Measurements from ENCODE around the gene ARID5B.
A peak's percentile ranks its signal among the peaks of the same experiment; 100 is the strongest.
"Not testable (repeated sequence)": the region's sequence is repeated elsewhere in the genome, so short reads cannot be mapped to it uniquely, and the experiment has no call there.

The ARID5B gene

DNA sequence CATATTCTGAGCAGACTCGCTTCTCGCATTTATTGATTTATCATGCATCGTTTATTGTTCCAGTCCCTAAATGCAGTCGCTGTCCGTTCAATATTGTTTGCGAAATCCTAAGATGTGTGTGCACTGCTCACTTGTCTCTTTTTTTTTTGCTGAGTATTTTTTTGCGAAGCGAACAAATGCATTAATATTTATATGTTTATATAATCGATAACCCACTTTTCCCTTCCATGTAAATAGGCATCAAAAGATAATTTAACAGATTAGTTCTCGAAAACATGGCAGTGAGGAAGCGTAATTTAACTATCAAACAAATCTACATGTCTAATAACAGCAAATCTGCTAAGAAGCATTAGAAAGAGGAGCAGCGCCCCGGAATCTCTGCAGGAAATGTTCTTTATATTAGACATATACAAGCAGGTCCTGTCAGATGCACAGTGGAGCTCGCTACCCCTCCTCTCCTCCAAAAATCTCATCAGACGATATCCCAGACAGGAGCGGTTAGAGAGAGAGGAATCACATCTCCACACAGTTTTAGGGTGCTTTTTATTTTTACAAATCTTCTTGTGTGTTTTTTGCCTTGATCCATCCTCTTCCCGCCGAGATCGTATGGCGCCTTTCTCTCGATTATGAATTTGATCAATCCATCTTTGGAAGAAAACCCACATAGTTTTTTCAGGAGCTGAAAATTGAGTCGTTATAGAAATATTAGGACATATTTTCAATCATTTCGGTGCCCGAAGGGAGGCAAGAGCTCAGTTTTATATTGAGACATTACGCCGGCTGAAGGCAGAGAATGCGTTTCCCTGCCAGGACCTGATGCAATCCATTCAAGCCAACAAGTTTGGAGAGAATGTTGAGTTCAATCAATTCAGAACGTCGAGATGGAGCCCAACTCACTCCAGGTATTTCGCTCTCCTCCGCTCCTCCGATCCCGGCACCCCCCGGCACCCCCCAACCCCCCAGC, at the start of gene ARID5B:
TSS of gene ARID5B (plus strand) at position 871 of the 964 bp plus-strand sequence. CDS start at position 882, 11 bp downstream.
- DNase-seq (ENCODE audit: low spot score), result peak; percentile 75

- no peak for DNase-seq (ENCODE audit: low spot score)
Observed at GRCh38 chr10:61852261-61852660, 49.2 kb upstream of the ARID5B start.

- DNase-seq (ENCODE audit: low spot score), result no peak
Observed at GRCh38 chr10:61855771-61856170, 45.7 kb upstream of the ARID5B start.

DNA sequence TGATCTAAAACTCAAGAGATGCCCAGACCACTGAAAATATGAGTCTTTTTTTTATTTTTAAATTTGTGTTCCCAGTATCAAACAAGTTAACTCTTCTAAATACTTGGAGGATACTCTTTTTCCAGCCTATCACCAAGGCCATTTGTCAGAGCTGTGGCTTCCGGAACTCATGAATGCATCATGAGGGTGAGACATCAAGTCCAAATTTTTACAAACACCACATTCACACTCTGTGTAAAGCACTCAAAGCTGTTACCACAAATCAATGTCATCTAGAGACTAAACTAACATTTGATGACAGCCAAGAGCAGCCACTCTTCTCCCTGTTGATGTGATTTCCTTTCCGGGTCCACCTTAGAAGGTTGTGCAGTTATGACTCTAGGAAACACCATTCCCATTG, 43.8 kb upstream of the ARID5B start:
- DNase-seq (ENCODE audit: low spot score), result no peak

DNA sequence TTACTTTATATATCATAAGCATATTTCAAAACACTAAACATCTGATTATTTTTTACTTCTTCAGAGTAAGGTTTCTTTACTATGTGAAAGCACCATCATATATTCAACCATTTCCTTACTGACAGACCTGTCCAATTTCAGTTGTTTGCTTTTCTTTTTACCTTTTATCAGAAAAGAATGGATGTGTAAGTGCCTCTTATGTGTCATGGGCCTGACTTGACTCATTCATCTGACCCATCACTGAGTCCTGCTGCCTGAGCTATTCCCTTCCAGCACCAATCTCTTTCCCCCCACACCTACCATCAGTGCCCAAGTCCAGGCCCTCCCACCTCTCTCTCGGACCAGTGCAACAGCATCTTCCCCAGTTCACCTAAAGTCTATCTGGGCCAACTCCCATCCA, 41.7 kb upstream of the ARID5B start:
- no peak for DNase-seq (ENCODE audit: low spot score)

- no peak for DNase-seq (ENCODE audit: low spot score)
Observed at GRCh38 chr10:61860964-61861758, 40.3 kb upstream of the ARID5B start.

- no peak for DNase-seq (ENCODE audit: low spot score)
Observed at GRCh38 chr10:61863981-61864380, 37.5 kb upstream of the ARID5B start.

GRCh38 chr10:61866700-61867368, 34.7 kb upstream of the ARID5B start:
- no peak for DNase-seq (ENCODE audit: low spot score)

DNA sequence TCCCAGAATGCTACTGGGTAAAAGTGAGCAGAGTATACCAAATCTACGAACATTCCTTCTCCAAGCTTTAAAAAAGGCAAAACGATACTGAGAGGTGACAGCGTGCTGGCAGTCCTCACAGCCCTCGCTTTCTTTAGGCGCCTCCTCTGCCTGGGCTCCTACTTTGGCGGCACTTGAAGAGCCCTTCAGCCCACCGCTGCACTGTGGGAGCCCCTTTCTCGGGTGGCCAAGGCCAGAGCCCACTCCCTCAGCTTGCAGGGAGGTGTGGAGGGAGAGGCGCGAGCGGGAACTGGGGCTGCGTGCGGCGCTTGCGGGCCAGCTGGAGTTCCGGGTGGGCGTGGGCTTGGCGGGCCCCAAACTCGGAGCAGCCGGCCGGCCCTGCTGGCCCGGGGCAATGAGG, 34.1 kb upstream of the ARID5B start:
- DNase-seq (ENCODE audit: low spot score), result not testable (repeated sequence)

DNA sequence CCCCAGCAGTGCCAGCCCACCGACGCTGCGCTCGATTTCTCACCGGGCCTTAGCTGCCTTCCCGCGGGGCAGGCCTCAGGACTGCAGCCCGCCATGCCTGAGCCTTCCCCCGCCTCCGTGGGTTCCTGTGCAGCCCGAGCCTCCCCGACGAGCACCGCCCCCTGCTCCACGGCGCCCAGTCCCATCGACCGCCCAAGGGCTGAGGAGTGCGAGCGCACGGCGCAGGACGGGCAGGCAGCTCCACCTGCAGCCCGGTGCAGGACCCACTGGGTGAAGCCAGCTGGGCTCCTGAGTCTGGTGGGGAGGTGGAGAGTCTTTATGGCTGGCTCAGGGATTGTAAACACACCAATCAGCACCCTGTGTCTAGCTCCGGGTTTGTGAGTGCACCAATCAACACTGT, 33.7 kb upstream of the ARID5B start:
- not testable (repeated sequence) for DNase-seq (ENCODE audit: low spot score)

DNA sequence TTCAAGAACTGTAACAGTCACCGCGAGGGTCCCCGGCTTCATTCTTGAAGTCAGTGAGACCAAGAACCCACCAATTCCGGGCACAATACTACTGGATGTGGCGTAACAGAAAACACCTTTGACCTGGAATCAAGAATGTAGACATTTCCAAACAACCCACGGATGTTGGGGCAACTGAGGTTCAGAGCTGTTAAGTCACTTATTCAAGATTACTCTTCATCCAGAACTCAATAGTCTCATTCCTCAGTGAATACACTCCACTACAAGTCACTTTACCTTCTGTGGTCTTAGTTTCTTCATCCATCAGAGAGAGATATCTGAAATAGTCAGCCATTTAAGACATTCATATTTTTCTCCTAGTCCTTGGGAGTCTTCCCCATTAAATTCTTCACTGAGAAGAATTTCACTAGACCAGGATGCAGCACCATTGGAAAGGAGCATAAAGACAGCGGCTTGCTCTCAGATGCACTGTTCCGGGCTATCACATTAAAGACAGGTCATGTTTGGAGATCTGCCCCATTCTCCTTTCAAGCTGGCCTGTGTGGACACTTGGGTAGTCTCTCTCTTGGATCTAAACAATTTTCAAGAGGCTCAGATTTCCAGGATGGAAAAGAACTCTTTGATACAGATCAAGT, 32.3 kb upstream of the ARID5B start:
- no peak for DNase-seq (ENCODE audit: low spot score)

- no peak for DNase-seq (ENCODE audit: low spot score)
Observed at GRCh38 chr10:61869774-61870525, 31.5 kb upstream of the ARID5B start.

- no peak for DNase-seq (ENCODE audit: low spot score)
Observed at GRCh38 chr10:61870526-61870895, 31.0 kb upstream of the ARID5B start.

- no peak for DNase-seq (ENCODE audit: low spot score)
Observed at GRCh38 chr10:61871487-61871886, 30.0 kb upstream of the ARID5B start.

DNA sequence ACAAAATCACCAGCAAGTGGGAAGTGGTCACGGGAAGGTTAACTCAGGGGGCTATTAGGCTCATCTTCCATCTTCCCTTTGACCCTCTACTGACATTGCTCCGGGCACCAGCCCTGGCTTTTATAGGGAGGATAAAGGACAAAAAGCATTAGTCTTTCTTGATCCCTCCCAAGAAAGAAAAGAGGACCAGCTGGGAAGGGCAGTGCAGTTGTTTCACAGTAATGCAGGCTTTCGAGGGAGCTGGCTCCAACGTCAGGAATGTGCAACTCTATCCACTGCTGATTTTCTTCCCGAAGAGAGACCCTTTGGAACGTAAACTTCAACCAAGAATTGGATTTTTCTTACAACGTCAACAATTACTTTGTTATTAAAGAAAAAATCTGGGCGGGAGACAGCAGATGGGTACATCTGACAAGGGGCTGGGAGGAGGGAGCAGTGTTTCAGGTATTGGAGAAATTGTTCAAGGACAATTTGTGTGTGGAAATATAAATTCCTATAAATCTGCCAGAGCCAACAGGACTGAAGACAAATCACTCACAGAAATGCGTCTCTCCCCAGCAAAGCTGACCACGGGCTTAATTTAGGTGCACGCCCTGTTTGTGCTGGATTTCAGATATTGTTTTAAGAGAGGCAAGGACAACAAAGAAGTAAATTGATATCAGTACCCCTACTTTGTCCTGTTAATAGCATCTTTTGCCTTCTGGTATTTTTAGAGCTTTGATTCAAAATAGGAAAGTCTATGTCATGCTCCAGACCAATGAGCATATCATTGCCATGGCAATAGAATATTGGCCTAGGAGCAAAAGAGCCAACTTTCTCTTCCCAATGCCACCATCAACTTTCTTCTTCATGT, 23.4 kb upstream of the ARID5B start:
- no peak for DNase-seq (ENCODE audit: low spot score)

- DNase-seq (ENCODE audit: low spot score), result no peak
Observed at GRCh38 chr10:61878740-61879068, 22.8 kb upstream of the ARID5B start.

DNA sequence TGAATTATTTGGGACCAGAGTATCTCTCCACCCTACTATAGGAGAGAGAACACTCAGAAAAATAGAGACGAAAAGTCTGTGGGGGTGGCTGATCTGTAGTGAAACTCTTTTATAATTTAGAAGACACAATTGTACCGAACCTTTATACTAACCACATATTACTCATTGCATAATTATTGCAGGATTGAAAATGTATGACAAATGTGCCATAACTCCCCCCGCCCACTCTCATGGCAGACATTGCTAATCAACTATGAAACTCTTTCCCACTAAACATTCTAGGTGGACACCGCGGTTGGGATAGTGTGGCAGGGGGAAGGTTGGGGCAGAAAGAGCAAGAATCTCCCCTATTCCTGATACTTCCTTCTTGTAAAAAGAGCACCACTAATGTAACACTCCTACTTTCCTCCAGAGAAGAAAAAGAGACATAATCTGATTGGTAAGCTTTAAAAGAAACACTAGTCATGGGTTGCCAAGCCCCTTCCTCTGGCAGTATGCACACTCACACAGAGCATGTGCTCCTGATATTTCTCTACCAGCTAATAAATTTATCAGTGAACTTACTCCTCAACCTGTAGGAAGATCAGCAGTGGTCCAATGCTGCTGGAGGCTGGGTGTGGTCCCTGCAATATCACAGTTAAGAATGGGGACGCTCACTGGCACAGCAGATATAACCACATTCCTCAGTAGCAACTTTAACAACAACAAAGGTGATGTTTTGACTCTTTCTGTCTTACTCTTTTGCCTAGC, 18.7 kb upstream of the ARID5B start:
- DNase-seq (ENCODE audit: low spot score), result no peak

DNA sequence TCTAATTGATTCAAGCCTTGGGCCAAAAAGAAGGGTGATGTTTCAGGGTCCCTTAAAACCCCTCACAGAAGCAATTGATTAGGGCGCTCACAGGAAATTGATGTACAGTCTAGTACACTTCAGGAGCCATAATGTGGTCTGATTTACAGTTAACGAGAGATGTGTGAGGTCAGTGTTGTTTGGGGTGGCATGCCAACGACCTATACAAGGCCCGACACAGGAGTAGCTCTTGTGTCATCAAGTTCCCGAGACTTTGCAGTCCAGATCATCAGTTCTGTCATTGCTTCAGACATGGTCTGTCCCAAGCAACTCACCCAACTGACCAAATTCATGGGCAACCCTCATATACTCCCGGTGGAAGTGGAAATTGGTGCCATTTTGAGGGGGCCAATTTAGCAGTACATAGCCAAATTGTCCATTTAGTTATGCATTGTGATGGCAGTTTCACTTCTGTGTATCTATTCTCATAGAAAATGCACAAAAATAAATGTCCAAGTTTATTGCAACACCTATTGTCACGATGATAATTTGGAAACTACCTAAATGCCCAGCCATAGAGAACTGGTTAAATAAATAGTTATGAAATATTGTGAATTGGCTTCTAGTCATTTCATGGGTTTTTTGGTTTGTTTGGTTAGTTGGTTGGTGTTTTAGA, 18.0 kb upstream of the ARID5B start:
- no peak for DNase-seq (ENCODE audit: low spot score)

DNA sequence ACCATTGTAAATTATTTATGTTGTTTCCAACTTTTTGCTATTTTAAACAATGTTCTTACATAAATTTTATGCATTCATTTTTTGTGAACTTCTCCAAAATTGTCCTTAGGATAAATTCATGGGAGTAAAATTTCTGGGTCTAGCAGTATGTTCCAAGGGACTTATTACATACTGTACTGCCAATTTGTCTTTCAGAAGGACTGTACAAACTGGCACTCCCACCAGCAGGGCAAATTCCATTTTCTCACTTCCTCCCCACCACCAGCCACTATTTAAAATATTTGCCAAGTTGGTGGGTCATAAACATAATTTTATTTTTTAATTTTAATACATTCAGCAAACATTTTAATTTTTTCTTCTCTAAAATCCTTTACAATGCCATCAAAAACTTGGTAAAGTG, 13.7 kb upstream of the ARID5B start:
- no peak for DNase-seq (ENCODE audit: low spot score)

All from cerebellar cortex (tissue), 1 donor.